ENCODE data around the gene SGK2. TPM values are rescaled to one million over a fixed set of nuclear protein-coding genes. Genes with fewer than 3 reads are reported as not detected.
"Not testable (repeated sequence)": the region's sequence is repeated elsewhere in the genome, so short reads cannot be mapped to it uniquely, and the experiment has no call there.

SGK2 gene
- total RNA-seq, 1 experiment from 2014 or later, result 0.13 TPM

GRCh38 chr20:43605715-43606114 lies 46.9 kb downstream of the SGK2 start:
- Histone ChIP-seq H3K4me1 (ENCODE audit: insufficient read depth, low read length, poor library complexity, severe bottlenecking) (no peaks in the 10 kb centered on the region), H3K36me3 (ENCODE audit: insufficient read depth, low read length, poor library complexity, severe bottlenecking) (peaks cover 23% of the 10 kb centered on the region), H3K27ac (ENCODE audit: low read depth, low read length, poor library complexity, severe bottlenecking) (no peak overlapping the region), H3K9me3 (ENCODE audit: low read depth, low read length, poor library complexity, severe bottlenecking) (no peaks in the 10 kb centered on the region), H3K4me3 (ENCODE audit: low read depth, low read length, poor library complexity, severe bottlenecking) (no peak overlapping the region), H3K27me3 (replicated peaks; ENCODE audit: insufficient read depth, low read depth, low read length, poor library complexity) (no peaks in the 10 kb centered on the region)
- no peak for TF ChIP-seq EZH2 (IDR thresholded peaks at IDR 0.05; ENCODE audit: borderline replicate concordance, low read depth, low read length, poor library complexity, severe bottlenecking)
- no peak for DNase-seq (ENCODE audit: low spot score)
- ChIA-PET CTCF (no interaction called here), POLR2A (ENCODE audit: low non-redundant PET) (no interaction called here)
- no TSS peak for BruUV-seq (replicated peaks)
- intact Hi-C loops (cut with micrococcal nuclease; ENCODE audit: unreplicated experiment), result no loop called here

- peaks cover 23% of the 10 kb centered on the region for H3K36me3 ChIP-seq (ENCODE audit: insufficient read depth, low read length, poor library complexity, severe bottlenecking)
- CTCF ChIA-PET, result not testable (repeated sequence)
Measured at GRCh38 chr20:43607278-43607677, 48.5 kb downstream of the SGK2 start.

GRCh38 chr20:43631598-43631997 lies 72.8 kb downstream of the SGK2 start:
- Histone ChIP-seq H3K36me3 (ENCODE audit: insufficient read depth, low read length, poor library complexity, severe bottlenecking) (peaks cover 4% of the 10 kb centered on the region), H3K27me3 (replicated peaks; ENCODE audit: insufficient read depth, low read depth, low read length, poor library complexity) (no peaks in the 10 kb centered on the region), H3K4me1 (ENCODE audit: insufficient read depth, low read length, poor library complexity, severe bottlenecking) (no peaks in the 10 kb centered on the region), H3K9me3 (ENCODE audit: low read depth, low read length, poor library complexity, severe bottlenecking) (no peaks in the 10 kb centered on the region), H3K4me3 (ENCODE audit: low read depth, low read length, poor library complexity, severe bottlenecking) (no peak overlapping the region), H3K27ac (ENCODE audit: low read depth, low read length, poor library complexity, severe bottlenecking) (no peak overlapping the region)
- POLR2A ChIA-PET (ENCODE audit: low non-redundant PET), result no interaction called here
- no peak for TF ChIP-seq EZH2 (IDR thresholded peaks at IDR 0.05; ENCODE audit: borderline replicate concordance, low read depth, low read length, poor library complexity, severe bottlenecking)
- TF ChIP-seq CTCF (conservative IDR thresholded peaks at IDR 0.05; ENCODE audit: low read depth, low read length), result no peak
- CTCF ChIA-PET, result no interaction called here
- DNase-seq (ENCODE audit: low spot score), result no peak
- BruUV-seq (replicated peaks), result no TSS peak
- intact Hi-C loops (cut with micrococcal nuclease; ENCODE audit: unreplicated experiment), result no loop called here

More at GRCh38 chr20:43607278-43607677, 48.5 kb downstream of the SGK2 start:
- H3K27ac ChIP-seq (ENCODE audit: low read depth, low read length, poor library complexity, severe bottlenecking); POLR2A ChIA-PET (ENCODE audit: low non-redundant PET); H3K4me1 ChIP-seq (ENCODE audit: insufficient read depth, low read length, poor library complexity, severe bottlenecking); H3K9me3 ChIP-seq (ENCODE audit: low read depth, low read length, poor library complexity, severe bottlenecking); intact Hi-C loops (cut with micrococcal nuclease; ENCODE audit: unreplicated experiment); DNase-seq (ENCODE audit: low spot score); H3K4me3 ChIP-seq (ENCODE audit: low read depth, low read length, poor library complexity, severe bottlenecking); BruUV-seq (replicated peaks); H3K27me3 ChIP-seq (replicated peaks; ENCODE audit: insufficient read depth, low read depth, low read length, poor library complexity): not testable (repeated sequence)

Other genes with a start within 250 kb of the SGK2 start
- gene SRSF6, start 101.1 kb upstream of the SGK2 start, total RNA-seq (2021), result 189 and 212 TPM in 2 replicates
- gene L3MBTL1, start 51.3 kb upstream of the SGK2 start, total RNA-seq (2021), result 8.1 and 9.6 TPM in 2 replicates
- gene IFT52, start 31.9 kb downstream of the SGK2 start, total RNA-seq (2021), result 44.3 and 49.6 TPM in 2 replicates
- gene MYBL2, start 108.1 kb downstream of the SGK2 start, total RNA-seq (2021), result 256 TPM in 2 replicates
- not detected in 2 replicates for gene GTSF1L, start 168.0 kb downstream of the SGK2 start, total RNA-seq (2021)